ENCODE measurements around the gene ATRNL1. TPM values are rescaled to one million over a fixed set of nuclear protein-coding genes. Genes with fewer than 3 reads are reported as not detected.

Gene ATRNL1
- polyA plus RNA-seq, 1 experiment = 0.20 TPM

DNA sequence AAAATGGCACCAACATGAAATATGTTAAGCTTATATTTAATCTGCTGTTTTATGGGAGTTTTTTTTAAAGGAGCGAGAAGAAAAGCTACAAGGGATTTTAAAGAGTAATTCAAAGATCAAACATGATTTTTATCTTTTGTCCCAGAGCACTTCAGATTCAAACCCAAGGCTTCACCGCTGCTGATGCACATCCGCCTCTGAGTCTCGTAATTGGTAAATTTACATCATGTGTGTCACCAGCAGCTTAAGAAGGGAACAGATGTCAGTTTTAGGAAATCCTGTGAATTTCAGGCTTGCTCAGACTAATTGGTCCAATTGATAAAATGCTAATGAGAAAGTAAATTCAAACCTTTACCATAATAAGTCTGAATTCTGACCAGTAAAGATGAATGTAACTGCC lies 773.5 kb downstream of the ATRNL1 start:
- TF ChIP-seq, protein P1, sequence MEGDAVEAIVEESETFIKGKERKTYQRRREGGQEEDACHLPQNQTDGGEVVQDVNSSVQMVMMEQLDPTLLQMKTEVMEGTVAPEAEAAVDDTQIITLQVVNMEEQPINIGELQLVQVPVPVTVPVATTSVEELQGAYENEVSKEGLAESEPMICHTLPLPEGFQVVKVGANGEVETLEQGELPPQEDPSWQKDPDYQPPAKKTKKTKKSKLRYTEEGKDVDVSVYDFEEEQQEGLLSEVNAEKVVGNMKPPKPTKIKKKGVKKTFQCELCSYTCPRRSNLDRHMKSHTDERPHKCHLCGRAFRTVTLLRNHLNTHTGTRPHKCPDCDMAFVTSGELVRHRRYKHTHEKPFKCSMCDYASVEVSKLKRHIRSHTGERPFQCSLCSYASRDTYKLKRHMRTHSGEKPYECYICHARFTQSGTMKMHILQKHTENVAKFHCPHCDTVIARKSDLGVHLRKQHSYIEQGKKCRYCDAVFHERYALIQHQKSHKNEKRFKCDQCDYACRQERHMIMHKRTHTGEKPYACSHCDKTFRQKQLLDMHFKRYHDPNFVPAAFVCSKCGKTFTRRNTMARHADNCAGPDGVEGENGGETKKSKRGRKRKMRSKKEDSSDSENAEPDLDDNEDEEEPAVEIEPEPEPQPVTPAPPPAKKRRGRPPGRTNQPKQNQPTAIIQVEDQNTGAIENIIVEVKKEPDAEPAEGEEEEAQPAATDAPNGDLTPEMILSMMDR (IDR thresholded peaks at IDR 0.05; ENCODE audit: low read depth, low read length) = no peak
- Histone ChIP-seq H3K27ac (ENCODE audit: low read depth, low read length) (no peak overlapping the region), H3K4me3 (ENCODE audit: low read depth, low read length) (no peak overlapping the region), H3K9me3 (ENCODE audit: control insufficient read depth, insufficient read depth, low read length) (no peaks in the 10 kb centered on the region), H3K27me3 (ENCODE audit: control insufficient read depth, insufficient read depth, low read length) (no peaks in the 10 kb centered on the region)
- ChIA-PET POLR2A (no interaction called here), CTCF (interaction anchor here (1.1 kb wide), 1 partner anchor 67 kb away, joined by 3 read pairs; no protein-coding TSS in a partner anchor)
- no peak for DNase-seq (ENCODE audit: low read depth, low spot score)

DNA sequence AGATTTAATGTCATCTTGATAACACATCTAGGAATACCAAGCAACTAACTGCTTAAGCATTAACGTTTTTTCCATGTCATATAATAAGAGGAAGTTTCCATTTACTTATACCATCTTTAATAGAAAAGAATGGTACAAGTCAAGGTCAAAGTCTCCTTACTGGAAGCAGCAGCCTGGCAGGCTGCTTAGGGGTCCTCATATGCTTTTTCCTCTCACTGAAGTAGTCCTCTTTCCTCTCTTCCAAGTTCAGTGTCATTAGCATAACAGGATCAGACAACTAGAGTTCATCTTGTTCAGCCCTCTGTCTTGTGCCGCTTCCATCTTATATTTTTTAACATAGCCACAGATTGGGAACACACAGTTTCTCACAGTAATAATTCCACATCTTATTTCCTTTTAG lies 774.1 kb downstream of the ATRNL1 start:
- ChIA-PET CTCF (no interaction called here), POLR2A (no interaction called here)
- no peak overlapping the region for H3K27ac ChIP-seq (ENCODE audit: low read depth, low read length)
- TF ChIP-seq, protein P1 (IDR thresholded peaks at IDR 0.05; ENCODE audit: low read depth, low read length) = no peak
- no peak for DNase-seq (ENCODE audit: low read depth, low spot score)
- H3K9me3 ChIP-seq (ENCODE audit: control insufficient read depth, insufficient read depth, low read length) = no peaks in the 10 kb centered on the region
- H3K4me3 ChIP-seq (ENCODE audit: low read depth, low read length) = no peak overlapping the region
- no peaks in the 10 kb centered on the region for H3K27me3 ChIP-seq (ENCODE audit: control insufficient read depth, insufficient read depth, low read length)

DNA sequence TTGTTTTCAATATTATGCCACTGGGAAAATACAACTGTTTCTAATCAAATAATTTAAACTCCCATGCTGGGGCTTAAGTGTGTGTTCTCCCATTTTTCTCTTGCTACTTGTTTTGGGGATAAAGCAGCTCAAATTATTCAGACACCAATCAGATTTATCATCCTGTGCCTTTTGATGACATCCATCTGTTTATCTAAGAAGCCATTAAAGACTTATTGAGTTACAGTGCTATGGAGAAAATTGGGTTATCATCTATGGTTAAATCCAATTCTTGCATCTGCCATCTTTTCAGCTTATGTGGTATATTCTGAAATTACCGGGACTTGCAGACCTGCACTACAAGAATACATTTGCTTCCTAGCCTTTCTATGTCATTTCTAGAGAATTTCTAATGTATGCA lies 778.7 kb downstream of the ATRNL1 start:
- ChIA-PET CTCF (interaction anchor here (0.9 kb wide), 1 partner anchor 72 kb away, joined by 3 read pairs; no protein-coding TSS in a partner anchor), POLR2A (no interaction called here)
- Histone ChIP-seq H3K9me3 (ENCODE audit: control insufficient read depth, insufficient read depth, low read length) (no peaks in the 10 kb centered on the region), H3K4me3 (ENCODE audit: low read depth, low read length) (no peak overlapping the region), H3K27me3 (ENCODE audit: control insufficient read depth, insufficient read depth, low read length) (no peaks in the 10 kb centered on the region), H3K27ac (ENCODE audit: low read depth, low read length) (no peak overlapping the region)
- TF ChIP-seq, protein P1 (IDR thresholded peaks at IDR 0.05; ENCODE audit: low read depth, low read length) = no peak
- DNase-seq (ENCODE audit: low read depth, low spot score) = no peak

DNA sequence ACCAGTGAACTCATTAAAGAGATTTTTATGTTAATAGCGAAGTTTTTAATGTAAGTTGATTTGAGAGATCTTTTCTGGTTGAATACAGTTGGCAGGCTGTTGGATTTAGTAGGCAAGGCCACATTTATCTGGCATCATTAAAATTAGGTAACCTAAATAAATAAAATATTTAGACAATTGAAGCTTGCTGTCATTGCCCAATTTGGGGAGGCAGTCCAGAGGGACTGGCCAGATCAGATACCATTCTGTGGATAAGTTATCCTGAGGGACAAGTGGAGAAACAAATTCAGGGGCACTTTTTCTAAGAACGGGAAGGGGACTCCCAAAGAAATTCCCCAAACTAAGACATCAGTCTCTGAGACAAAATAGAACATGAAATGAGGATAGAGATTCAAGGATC lies 782.0 kb downstream of the ATRNL1 start:
- Histone ChIP-seq H3K9me3 (ENCODE audit: control insufficient read depth, insufficient read depth, low read length) (no peaks in the 10 kb centered on the region), H3K27me3 (ENCODE audit: control insufficient read depth, insufficient read depth, low read length) (peaks cover 2% of the 10 kb centered on the region), H3K4me3 (ENCODE audit: low read depth, low read length) (no peak overlapping the region), H3K27ac (ENCODE audit: low read depth, low read length) (no peak overlapping the region)
- ChIA-PET POLR2A (no interaction called here), CTCF (no interaction called here)
- TF ChIP-seq, protein P1 (IDR thresholded peaks at IDR 0.05; ENCODE audit: low read depth, low read length) = no peak
- DNase-seq (ENCODE audit: low read depth, low spot score) = no peak

DNA sequence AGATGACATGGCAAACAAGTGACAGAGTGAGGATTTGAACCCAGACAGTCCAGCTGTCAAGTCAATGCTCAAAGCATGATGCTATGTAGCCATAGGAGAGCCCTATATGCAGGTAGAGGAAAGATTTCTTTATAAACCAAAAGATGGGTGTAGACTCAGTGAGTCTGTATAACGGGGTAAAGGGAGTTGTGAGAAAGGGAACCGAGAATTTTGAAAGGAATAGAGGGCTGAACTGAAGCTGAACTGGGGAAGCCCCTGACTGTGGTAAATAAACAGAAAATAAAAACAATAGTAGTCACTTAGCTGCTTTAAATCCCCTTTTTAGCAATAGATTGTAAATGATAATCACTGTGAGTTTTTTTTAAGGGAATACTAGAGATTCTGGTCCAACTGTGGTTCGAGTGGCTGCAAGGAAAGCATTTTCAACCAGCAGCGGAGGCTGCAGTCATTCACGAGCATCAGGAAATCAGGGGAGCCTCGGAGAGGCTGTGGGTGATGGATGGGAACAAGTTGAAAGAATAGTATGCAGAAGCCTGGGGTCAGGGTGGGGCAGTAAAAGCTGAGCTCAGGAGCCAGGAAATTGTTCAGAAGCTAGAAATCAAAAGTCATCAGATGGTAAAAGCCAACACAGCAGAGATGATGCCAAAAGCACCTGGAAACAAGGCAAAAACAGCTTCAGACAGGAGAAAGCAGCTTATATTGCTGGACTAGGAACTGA lies 786.4 kb downstream of the ATRNL1 start:
- ChIA-PET CTCF (no interaction called here), POLR2A (interaction anchor here (0.6 kb wide), 1 partner anchor 77 kb away, joined by 9 read pairs; no protein-coding TSS in a partner anchor)
- no peak overlapping the region for H3K27ac ChIP-seq (ENCODE audit: low read depth, low read length)
- peaks cover 4% of the 10 kb centered on the region for H3K27me3 ChIP-seq (ENCODE audit: control insufficient read depth, insufficient read depth, low read length)
- DNase-seq (ENCODE audit: low read depth, low spot score) = no peak
- TF ChIP-seq, protein P1 (IDR thresholded peaks at IDR 0.05; ENCODE audit: low read depth, low read length) = no peak
- H3K9me3 ChIP-seq (ENCODE audit: control insufficient read depth, insufficient read depth, low read length) = no peaks in the 10 kb centered on the region
- no peak overlapping the region for H3K4me3 ChIP-seq (ENCODE audit: low read depth, low read length)

Data from AG04450 (cell line).